Lung microvascular endothelial cell (primary cell): ENCODE data around the gene IL4. TPM values are rescaled to one million over a fixed set of nuclear protein-coding genes. Genes with fewer than 3 reads are reported as not detected.
A peak's percentile ranks its signal among the peaks of the same experiment; 100 is the strongest.
"Not testable (repeated sequence)": the region's sequence is repeated elsewhere in the genome, so short reads cannot be mapped to it uniquely, and the experiment has no call there.

Experiments
- DNase-seq, 2 donors: peaks; one replicate each; pipeline versions ENCODE4 v3.0.0 to v3.0.0-alpha.2; 2010; ENCODE audit warnings: low read depth in 2 of 2
- total RNA-seq: library from RNA; depleted of rRNA; stranded (reverse); fragments of >200 nt; gene quantifications from 2 replicates; pipeline ENCODE4 v1.2.1, GENCODE V29; 2014

IL4 gene
- not detected in 2 replicates for total RNA-seq

GRCh38 chr5:132673939-132674630 lies at the start of gene IL4:
Gene IL4, plus strand, starts transcription at chr5:132673989. Its CDS starts 62 bp downstream, at chr5:132674051.
- no peak for DNase-seq

GRCh38 chr5:132627470-132627869 lies 46.3 kb upstream of the IL4 start:
- no peak for DNase-seq

GRCh38 chr5:132628814-132629213 lies 45.0 kb upstream of the IL4 start:
- no peak for DNase-seq

DNA sequence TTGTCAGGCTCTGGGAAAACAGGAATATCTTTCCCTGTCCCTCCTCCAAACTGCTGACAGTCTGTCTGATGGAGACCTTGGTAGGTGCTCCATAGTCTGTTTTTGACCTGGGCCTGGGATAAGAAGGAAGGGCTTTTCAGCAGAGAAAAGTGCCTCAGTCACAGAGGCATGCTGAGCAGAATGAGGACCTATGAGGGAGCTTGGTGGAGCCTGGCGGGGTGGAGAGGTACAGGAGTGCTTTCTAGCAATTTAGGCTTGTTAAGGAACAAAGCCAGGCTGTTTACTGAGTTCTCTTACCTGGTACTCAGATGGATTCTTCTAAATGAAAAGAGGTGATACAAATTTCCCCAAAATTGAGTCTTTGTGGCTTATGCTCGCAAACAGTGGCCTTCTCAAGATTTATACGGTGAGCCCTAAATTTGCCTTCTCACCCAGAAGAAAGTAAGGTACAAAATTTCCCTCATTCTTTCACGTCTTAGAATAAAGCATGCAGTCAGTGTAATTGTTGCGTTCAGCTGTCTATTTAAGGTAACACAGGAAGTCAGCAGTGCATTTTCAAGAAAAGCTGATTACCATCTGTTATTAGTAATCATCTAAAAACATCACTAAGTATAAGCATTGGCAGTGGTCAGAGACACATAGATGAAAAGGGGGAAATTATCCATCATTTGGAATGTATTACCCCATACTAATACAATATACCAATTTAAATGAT lies 44.4 kb upstream of the IL4 start:
- DNase-seq = peak in 1 of 2 donors; percentile 72

DNA sequence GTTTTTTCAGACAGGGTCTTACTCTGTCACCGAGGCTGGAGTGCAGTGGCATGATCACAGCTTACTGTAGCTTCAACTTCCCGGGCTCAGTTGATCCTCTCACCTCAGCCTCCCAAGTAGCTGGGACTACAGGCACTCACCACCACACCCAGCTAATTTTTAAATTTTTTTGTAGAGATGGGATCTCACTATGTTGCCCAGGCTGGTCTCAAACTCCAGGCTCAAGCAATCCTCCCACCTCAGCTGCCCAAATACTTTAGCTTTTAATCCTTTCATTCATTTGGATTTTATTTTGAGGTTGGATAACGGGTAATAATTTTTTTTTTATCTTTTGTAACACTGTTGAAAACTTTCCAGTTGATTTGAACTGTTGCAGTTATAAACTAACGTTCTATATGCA lies 40.2 kb upstream of the IL4 start:
- not testable (repeated sequence) for DNase-seq

DNA sequence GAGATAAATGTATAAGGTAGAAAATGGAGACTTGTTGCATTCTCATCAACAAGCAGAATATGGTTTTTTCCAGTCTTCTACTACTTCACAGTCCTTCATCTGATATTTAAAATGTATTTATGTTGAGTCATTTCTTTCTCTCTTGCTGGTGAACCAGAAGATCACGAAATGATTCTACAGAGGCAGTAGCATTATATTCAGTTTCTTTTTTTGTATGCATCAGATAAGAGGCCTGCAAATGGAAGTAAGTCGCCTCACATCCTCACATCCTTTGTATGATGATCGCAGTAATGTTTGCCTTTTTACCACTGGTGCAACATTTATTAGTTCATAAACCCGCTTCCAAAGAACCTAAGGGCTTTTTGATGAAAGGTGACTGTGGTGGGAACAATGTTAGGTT lies 37.9 kb upstream of the IL4 start:
- DNase-seq = no peak

GRCh38 chr5:132637241-132637640 lies 36.5 kb upstream of the IL4 start:
- no peak for DNase-seq

- DNase-seq = peak; percentile 12 to 25
Measured at GRCh38 chr5:132639706-132640130, 34.1 kb upstream of the IL4 start.

DNA sequence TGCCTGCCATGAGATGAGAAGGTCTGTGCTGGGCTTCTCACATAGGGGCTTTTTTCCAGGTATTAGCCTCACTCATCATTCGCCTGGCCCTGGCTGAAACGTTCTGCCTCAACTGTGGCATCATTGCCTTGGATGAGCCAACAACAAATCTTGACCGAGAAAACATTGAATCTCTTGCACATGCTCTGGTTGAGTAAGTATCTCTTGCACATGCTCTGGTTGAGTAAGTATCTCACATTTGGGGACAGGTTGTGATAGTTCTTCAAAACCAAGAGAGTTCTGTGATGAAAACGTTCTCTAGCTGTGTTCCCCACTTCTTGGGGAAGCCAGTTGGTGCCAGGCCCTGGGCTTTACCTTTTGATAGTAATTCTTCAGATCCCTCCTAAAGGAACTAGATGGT lies 33.2 kb upstream of the IL4 start:
- no peak for DNase-seq

- no peak for DNase-seq
Measured at GRCh38 chr5:132641241-132641723, 32.5 kb upstream of the IL4 start.

GRCh38 chr5:132641841-132642240 lies 31.9 kb upstream of the IL4 start:
- no peak for DNase-seq

GRCh38 chr5:132644177-132644576 lies 29.6 kb upstream of the IL4 start:
- DNase-seq = no peak

- no peak for DNase-seq
Measured at GRCh38 chr5:132646583-132647266, 27.1 kb upstream of the IL4 start.

GRCh38 chr5:132647473-132647872 lies 26.3 kb upstream of the IL4 start:
- no peak for DNase-seq

DNA sequence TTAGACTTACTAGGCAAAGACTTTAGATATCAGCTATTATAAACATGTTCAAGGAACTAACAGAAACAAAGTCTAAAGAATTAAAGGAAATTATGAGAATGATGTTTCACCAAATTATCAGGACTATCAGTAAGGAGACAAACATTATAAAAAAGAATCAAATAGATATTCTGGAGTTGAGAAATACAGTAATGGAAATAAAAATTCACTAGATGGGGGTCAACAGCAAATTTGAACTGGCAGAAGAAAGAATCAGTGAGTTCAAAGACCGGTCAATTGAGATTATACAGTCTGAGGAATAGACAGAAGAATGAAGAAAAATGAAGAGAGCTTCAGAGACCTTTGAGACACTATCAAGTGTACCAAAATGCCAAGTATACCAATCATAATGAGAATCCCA lies 25.4 kb upstream of the IL4 start:
- no peak for DNase-seq

DNA sequence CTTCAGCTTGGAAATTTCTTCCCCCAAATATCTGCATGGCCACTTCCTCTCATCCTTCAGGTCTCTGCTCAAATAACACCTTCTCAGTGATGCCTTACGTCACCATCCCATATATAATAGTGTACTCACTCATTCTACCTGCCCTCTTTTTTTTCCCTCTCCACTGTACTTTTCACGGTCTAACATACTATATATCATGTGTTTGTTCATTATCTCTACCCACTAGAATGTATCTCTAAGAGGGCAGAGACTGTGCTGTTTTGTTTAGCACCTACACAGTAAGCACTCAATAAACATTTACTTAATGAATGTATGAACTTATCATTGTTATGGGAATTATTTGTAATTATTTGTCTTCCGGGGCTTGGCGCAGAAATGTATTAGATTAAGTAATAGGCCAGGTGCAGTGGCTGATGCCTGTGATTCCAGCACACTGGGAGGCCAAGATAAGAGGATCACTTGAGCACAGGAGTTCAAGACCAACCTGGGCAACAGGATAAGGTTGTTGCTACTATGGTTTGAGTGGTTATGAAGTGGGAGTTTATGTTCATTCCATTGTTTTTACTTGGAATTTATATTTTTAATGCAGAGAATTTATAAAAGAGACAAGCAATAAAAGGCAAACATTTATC lies 21.8 kb upstream of the IL4 start:
- DNase-seq = no peak

DNA sequence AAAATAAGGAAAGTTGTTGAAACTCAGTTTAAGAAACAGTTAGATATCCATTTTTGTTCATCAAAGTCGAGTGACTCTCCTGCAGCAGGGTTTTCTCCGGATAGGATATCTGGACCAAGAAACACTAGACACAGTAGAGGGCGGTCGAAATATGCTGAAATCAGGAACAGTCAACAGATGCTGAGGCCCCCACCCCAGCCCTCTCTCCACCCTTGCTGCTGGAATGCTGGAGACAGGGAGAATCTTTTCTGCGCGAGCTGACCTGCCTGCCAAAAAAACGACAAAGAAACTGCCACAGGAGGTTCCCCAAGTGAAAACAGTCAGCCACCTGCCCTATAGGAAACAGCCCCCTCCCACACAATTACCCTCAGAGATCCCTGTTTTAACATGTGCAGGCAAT lies 20.1 kb upstream of the IL4 start:
- DNase-seq = no peak

GRCh38 chr5:132655821-132656773 lies 17.7 kb upstream of the IL4 start:
- peak; percentile 14 to 22 for DNase-seq

DNA sequence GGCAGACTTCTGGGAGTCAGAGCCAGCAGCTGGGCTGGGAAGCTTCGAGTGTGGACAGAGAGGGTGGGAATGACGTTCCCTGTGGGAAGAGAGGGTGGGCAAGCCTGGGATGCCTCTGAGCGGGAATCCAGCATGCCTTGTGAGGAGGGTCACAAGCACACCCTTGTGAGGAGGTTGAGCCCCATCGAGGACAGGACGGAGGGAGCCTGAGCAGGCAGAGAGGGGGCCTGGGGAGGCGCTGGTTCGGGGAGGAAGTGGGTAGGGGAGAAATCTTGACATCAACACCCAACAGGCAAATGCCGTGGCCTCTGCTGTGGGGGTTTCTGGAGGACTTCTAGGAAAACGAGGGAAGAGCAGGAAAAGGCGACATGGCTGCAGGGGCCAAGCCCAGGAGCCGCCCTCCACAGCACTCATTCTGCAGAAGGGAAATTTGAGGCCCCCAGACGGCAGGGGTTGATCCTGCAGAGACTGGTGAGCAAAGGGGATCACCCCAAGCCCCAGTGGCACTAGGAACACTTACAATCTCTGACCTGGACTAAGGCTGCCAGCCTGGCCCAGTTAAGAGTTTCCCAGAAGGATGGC lies 16.9 kb upstream of the IL4 start:
- no peak for DNase-seq

DNA sequence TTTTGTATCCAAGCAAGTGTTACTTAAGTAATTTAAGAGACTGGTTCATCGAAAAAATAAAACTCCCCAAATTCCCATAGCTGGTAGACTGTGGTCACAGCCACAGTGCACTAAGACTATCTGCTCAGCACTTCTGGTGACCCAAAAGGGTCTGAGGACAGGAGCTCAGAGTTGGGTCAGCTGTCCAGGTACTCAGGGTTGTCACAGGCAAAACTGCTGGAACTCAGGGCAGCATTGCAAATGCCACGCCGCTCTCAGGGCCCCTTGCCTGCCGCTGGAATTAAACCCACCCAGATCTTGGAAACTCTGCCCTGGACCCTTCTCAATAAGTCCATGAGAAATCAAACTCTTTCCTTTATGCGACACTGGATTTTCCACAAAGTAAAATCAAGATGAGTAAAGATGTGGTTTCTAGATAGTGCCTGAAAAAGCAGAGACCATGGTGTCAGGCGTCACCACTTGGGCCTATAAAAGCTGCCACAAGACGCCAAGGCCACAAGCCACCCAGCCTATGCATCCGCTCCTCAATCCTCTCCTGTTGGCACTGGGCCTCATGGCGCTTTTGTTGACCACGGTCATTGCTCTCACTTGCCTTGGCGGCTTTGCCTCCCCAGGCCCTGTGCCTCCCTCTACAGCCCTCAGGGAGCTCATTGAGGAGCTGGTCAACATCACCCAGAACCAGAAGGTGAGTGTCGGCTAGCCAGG lies 16.0 kb upstream of the IL4 start, which contains the start of gene IL13:
Gene IL13 (plus strand): TSS at position 498 of the 705 bp plus-strand sequence. CDS start 14 bp downstream, at position 512.
- no peak for DNase-seq
